Adrenal gland (tissue), 12 donors: ENCODE results near the gene PRRC2B. TPM values are rescaled to one million over a fixed set of nuclear protein-coding genes. Genes with fewer than 3 reads are reported as not detected.
A peak's percentile ranks its signal among the peaks of the same experiment; 100 is the strongest.
"Not testable (repeated sequence)": the region's sequence is repeated elsewhere in the genome, so short reads cannot be mapped to it uniquely, and the experiment has no call there.

Experiments
- DNase-seq, 7 donors: peaks; one replicate each; pipeline ENCODE4 v3.0.0-alpha.2; 2019 to 2020
- H3K27ac ChIP-seq, 5 donors: fragments of 200-600 bp; sonication (generic) in 4 of 5; 1 replicate in 3 of 5; 2 replicates in 2 of 5; pipeline versions ENCODE4 v1.5.1 to v1.8.0; 2016 to 2020; ENCODE audit warnings: mild to moderate bottlenecking in 1 of 5
- H3K27me3 ChIP-seq: fragments of 200-600 bp; 2 replicates; pipeline ENCODE4 v1.8.0; 2021
- H3K36me3 ChIP-seq, 2 donors: fragments of 200-600 bp; replicated peaks in 1 of 2; 1 replicate in 1 of 2; 2 replicates in 1 of 2; pipeline versions ENCODE4 v1.5.1 to v1.8.0; 2018 to 2022
- H3K4me1 ChIP-seq, 2 donors: fragments of 200-600 bp; replicated peaks in 1 of 2; 1 replicate in 1 of 2; 2 replicates in 1 of 2; pipeline versions ENCODE4 v1.5.1 to v1.8.0; 2018 to 2021
- H3K4me3 ChIP-seq, 4 donors: fragments of 200-600 bp; sonication (generic) in 3 of 4; one replicate each; pipeline ENCODE4 v1.5.1; 2016 to 2018
- H3K9me3 ChIP-seq, 3 donors: fragments of 200-600 bp; sonication (generic) in 1 of 3; replicated peaks in 1 of 3; 1 replicate in 2 of 3; 2 replicates in 1 of 3; pipeline versions ENCODE4 v1.5.1 to v1.8.0; 2016 to 2021
- CTCF ChIP-seq, 6 experiments: fragments of 450-650 bp in 4 of 6; fragments of 200-600 bp in 2 of 6; sonication (generic) in 1 of 6; IDR thresholded peaks; 1 replicate in 5 of 6; 2 replicates in 1 of 6; pipeline versions ENCODE4 v1.5.1 to v1.8.0; 2016 to 2021; ENCODE audit warnings: antibody characterized with exemption in 6 of 6, mild to moderate bottlenecking in 2 of 6, moderate library complexity in 1 of 6
- POLR2A ChIP-seq, 2 donors: fragments of 450-650 bp; IDR thresholded peaks; one replicate each; pipeline ENCODE4 v1.6.1; 2017; ENCODE audit warnings: antibody characterized with exemption in 2 of 2, mild to moderate bottlenecking in 2 of 2, moderate library complexity in 1 of 2
- WGBS, 4 donors: extraction: QIAGEN DNeasy Blood & Tissue Kit in 2 of 4; methylation state at CpG; one replicate each; pipeline versions ENCODE4 v1.1.5 to v1.1.7; 2013 to 2017; 5-methylcytosine and 5-hydroxymethylcytosine counted together
- intact Hi-C, 2 donors: fragments of 100-400 bp; cut with DNase I; formaldehyde crosslinking; loops; one replicate each; pipeline versions ENCODE4 v1.14.1 to v1.15.0; 2022 to 2023
- polyA plus RNA-seq, 3 donors: library from polyadenylated mRNA; stranded (reverse); fragments of 200-250 nt in 2 of 3; fragments of 350-450 nt in 1 of 3; fragmentation: Illumina TruSeq in 1 of 3; extraction: RNeasy Lipid Tissue Mini Kit (QIAGEN cat#74804) in 1 of 3; gene quantifications; one replicate each; pipeline ENCODE4 v1.2.3, GENCODE V29; 2013 to 2014
- total RNA-seq, 9 donors: library from RNA; depleted of rRNA in 4 of 9; stranded (reverse); fragments of >200 nt in 4 of 9; fragments of 120-200 nt in 1 of 9; fragmentation: NEBNext Ultra II Directional in 1 of 9; extraction: Animal tissue kit (Norgen Biotek cat#: 25700) in 1 of 9; gene quantifications; one replicate each; pipeline versions ENCODE4 v1.1.0 to v1.2.4, GENCODE V29; 2013 to 2023
- donor health status: healthy with polysubstance abuse.
- donor health status: Bipolar disorder and iron deficiency.
- donor health status: DM: yes; HTN: yes; CAD: no.
- donor health status: DM: no; HTN: no; CAD: no.
- donor health status: DM: no; HTN: no; CAD: no.
- donor health status: DM: yes; HTN: yes; CAD: no.

PRRC2B gene
- total and polyA plus RNA-seq, 12 donors: 42.3 to 255 (median 145) TPM

- no peak for DNase-seq
- Histone ChIP-seq H3K27me3 (no peaks in the 10 kb centered on the region), H3K27ac (peak overlapping the region in 1 of 5 donors; percentile 7), H3K4me1 (no peaks in the 10 kb centered on the region), H3K36me3 (peaks cover 0 to 85% of the 10 kb centered on the region in 2 donors), H3K9me3 (no peaks in the 10 kb centered on the region), H3K4me3 (no peak overlapping the region)
- intact Hi-C loops: no loop called here
- no peak for TF ChIP-seq CTCF (IDR thresholded peaks at IDR 0.05)
- no peak for TF ChIP-seq POLR2A (IDR thresholded peaks at IDR 0.05)
Measured at GRCh38 chr9:131449276-131449675, 55.4 kb downstream of the PRRC2B start.

- peaks cover 0 to 88% of the 10 kb centered on the region in 2 donors for H3K36me3 ChIP-seq
- intact Hi-C loops: no loop called here
- no peak overlapping the region for H3K4me3 ChIP-seq
- no peaks in the 10 kb centered on the region for H3K4me1 ChIP-seq
- DNase-seq: no peak
- TF ChIP-seq POLR2A (IDR thresholded peaks at IDR 0.05) (no peak), CTCF (IDR thresholded peaks at IDR 0.05) (no peak)
- no peaks in the 10 kb centered on the region for H3K9me3 ChIP-seq
- H3K27ac ChIP-seq: no peak overlapping the region
- no peaks in the 10 kb centered on the region for H3K27me3 ChIP-seq
Measured at GRCh38 chr9:131454028-131454427, 60.1 kb downstream of the PRRC2B start.

GRCh38 chr9:131455655-131456054 is 61.8 kb downstream of the PRRC2B start:
- H3K4me3 ChIP-seq, H3K27me3 ChIP-seq, H3K9me3 ChIP-seq, H3K4me1 ChIP-seq, H3K27ac ChIP-seq, intact Hi-C loops, DNase-seq: not testable (repeated sequence)
- 96 to 97% (median 96%) methylated on average over 10 of the region's 10 CpGs for whole genome bisulfite sequencing, 4 donors
- peaks cover 0 to 91% of the 10 kb centered on the region in 2 donors for H3K36me3 ChIP-seq

GRCh38 chr9:131457746-131458145 is 63.9 kb downstream of the PRRC2B start:
- Histone ChIP-seq H3K4me1 (no peaks in the 10 kb centered on the region), H3K27me3 (no peaks in the 10 kb centered on the region), H3K27ac (no peak overlapping the region), H3K36me3 (peaks cover 0 to 97% of the 10 kb centered on the region in 2 donors), H3K9me3 (no peaks in the 10 kb centered on the region), H3K4me3 (no peak overlapping the region)
- no peak for DNase-seq
- intact Hi-C loops: no loop called here
- WGBS, 4 donors: 91 to 95% (median 93%) methylated on average over 10 of the region's 10 CpGs
- TF ChIP-seq CTCF (IDR thresholded peaks at IDR 0.05): no peak
- TF ChIP-seq POLR2A (IDR thresholded peaks at IDR 0.05): no peak

GRCh38 chr9:131459056-131459455 is 65.2 kb downstream of the PRRC2B start:
- Histone ChIP-seq H3K36me3 (peaks cover 0 to 91% of the 10 kb centered on the region in 2 donors), H3K4me3 (no peak overlapping the region), H3K27me3 (no peaks in the 10 kb centered on the region), H3K9me3 (no peaks in the 10 kb centered on the region), H3K4me1 (no peaks in the 10 kb centered on the region), H3K27ac (no peak overlapping the region)
- intact Hi-C loops: no loop called here
- no peak for TF ChIP-seq CTCF (IDR thresholded peaks at IDR 0.05)
- TF ChIP-seq POLR2A (IDR thresholded peaks at IDR 0.05): no peak
- WGBS, 4 donors: 88 to 93% (median 92%) methylated on average over 10 of the region's 10 CpGs
- DNase-seq: no peak
